Mesendoderm (in vitro differentiated cells): Measurements from ENCODE around the gene MAP3K9.
A peak's percentile ranks its signal among the peaks of the same experiment; 100 is the strongest.
"Not testable (repeated sequence)": the region's sequence is repeated elsewhere in the genome, so short reads cannot be mapped to it uniquely, and the experiment has no call there.

Source experiments
- DNase-seq: peaks from one replicate; pipeline ENCODE4 v3.0.0; 2013
- H2AK5ac ChIP-seq: 2 replicates; pipeline ENCODE4 v1.6.1; 2013; ENCODE audit warnings: low read length, inconsistent platforms
- H2BK120ac ChIP-seq: 2 replicates; pipeline ENCODE4 v1.6.1; 2013; ENCODE audit warnings: low read depth, mild to moderate bottlenecking, low read length, moderate library complexity, mixed read lengths
- H2BK15ac ChIP-seq: replicated peaks from 2 replicates; pipeline ENCODE4 v1.6.1; 2013; ENCODE audit warnings: low read depth, mild to moderate bottlenecking, moderate library complexity
- H2BK5ac ChIP-seq: 2 replicates; pipeline ENCODE4 v1.6.1; 2013; ENCODE audit warnings: low read length, inconsistent platforms
- H3K18ac ChIP-seq: 2 replicates; pipeline ENCODE4 v1.6.1; 2013; ENCODE audit warnings: mild to moderate bottlenecking, low read length, mixed read lengths
- H3K23ac ChIP-seq: one replicate; pipeline ENCODE4 v1.6.1; 2013; ENCODE audit warnings: low read length
- H3K27ac ChIP-seq: 2 replicates; pipeline ENCODE4 v1.5.1; 2013; ENCODE audit warnings: low read depth, mild to moderate bottlenecking, inconsistent platforms, low read length, moderate library complexity
- H3K27me3 ChIP-seq: 2 replicates; pipeline ENCODE4 v1.6.1; 2013; ENCODE audit warnings: low read length, control low read depth, mild to moderate bottlenecking, inconsistent platforms; ENCODE audit not compliant: insufficient read depth, poor library complexity
- H3K36me3 ChIP-seq: 2 replicates; pipeline ENCODE4 v1.6.1; 2013; ENCODE audit warnings: low read length, inconsistent platforms; ENCODE audit not compliant: control insufficient read depth, insufficient read depth
- H3K4ac ChIP-seq: one replicate; pipeline ENCODE4 v1.6.1; 2013; ENCODE audit warnings: low read depth, mild to moderate bottlenecking, low read length, moderate library complexity
- H3K4me1 ChIP-seq: 2 replicates; pipeline ENCODE4 v1.6.1; 2013; ENCODE audit warnings: low read depth, low read length, inconsistent platforms; ENCODE audit not compliant: control insufficient read depth
- H3K4me2 ChIP-seq: 2 replicates; pipeline ENCODE4 v1.6.1; 2013; ENCODE audit warnings: low read length
- H3K4me3 ChIP-seq: 2 replicates; pipeline ENCODE4 v1.5.1; 2013; ENCODE audit warnings: mild to moderate bottlenecking, low read length
- H3K56ac ChIP-seq: one replicate; pipeline ENCODE4 v1.6.1; 2013; ENCODE audit warnings: low read length
- H3K79me1 ChIP-seq: 2 replicates; pipeline ENCODE4 v1.6.1; 2013; ENCODE audit warnings: low read length, inconsistent platforms
- H3K79me2 ChIP-seq: 2 replicates; pipeline ENCODE4 v1.6.1; 2013; ENCODE audit warnings: mild to moderate bottlenecking, low read length; ENCODE audit not compliant: control insufficient read depth, insufficient read depth
- H3K9ac ChIP-seq: 2 replicates; pipeline ENCODE4 v1.6.1; 2013; ENCODE audit warnings: low read length, inconsistent platforms
- H4K5ac ChIP-seq: one replicate; pipeline ENCODE4 v1.6.1; 2013; ENCODE audit warnings: low read length
- H4K8ac ChIP-seq: one replicate; pipeline ENCODE4 v1.6.1; 2013; ENCODE audit warnings: low read depth, mild to moderate bottlenecking, control low read depth, low read length, moderate library complexity
- WGBS: extraction: QIAGEN DNeasy Blood & Tissue Kit; methylation state at CpG from one replicate; pipeline ENCODE4 v1.1.7; 2013; ENCODE audit warnings: low lambda C conversion rate, missing lambda C conversion rate; ENCODE audit not compliant: insufficient coverage; ENCODE audit errors: extremely low coverage; 5-methylcytosine and 5-hydroxymethylcytosine counted together

MAP3K9 gene

GRCh38 chr14:70706177-70706576, 103.1 kb downstream of the MAP3K9 start:
- Histone ChIP-seq H3K79me2 (no peaks in the 10 kb centered on the region), H2BK120ac (no peak overlapping the region), H3K18ac (no peak overlapping the region), H4K5ac (no peak overlapping the region), H3K79me1 (no peaks in the 10 kb centered on the region), H3K4me2 (no peak overlapping the region), H3K56ac (no peak overlapping the region), H4K8ac (no peak overlapping the region), H3K9ac (no peak overlapping the region), H2BK5ac (no peak overlapping the region), H2AK5ac (no peak overlapping the region), H3K4me3 (no peak overlapping the region), H3K23ac (no peak overlapping the region), H3K4ac (no peak overlapping the region), H3K27ac (no peak overlapping the region), H3K27me3 (no peaks in the 10 kb centered on the region), H2BK15ac (no peak overlapping the region), H3K36me3 (no peaks in the 10 kb centered on the region), H3K4me1 (peaks cover 14% of the 10 kb centered on the region)
- peak; percentile 10 for DNase-seq

GRCh38 chr14:70704960-70705359, 104.4 kb downstream of the MAP3K9 start:
- Histone ChIP-seq H2BK15ac (no peak overlapping the region), H3K27me3 (no peaks in the 10 kb centered on the region), H4K8ac (no peak overlapping the region), H3K36me3 (no peaks in the 10 kb centered on the region), H3K27ac (no peak overlapping the region), H4K5ac (no peak overlapping the region), H3K4me3 (no peak overlapping the region), H3K56ac (no peak overlapping the region), H3K4ac (no peak overlapping the region), H3K79me2 (no peaks in the 10 kb centered on the region), H3K23ac (no peak overlapping the region), H2AK5ac (no peak overlapping the region), H3K4me2 (no peak overlapping the region), H3K9ac (no peak overlapping the region), H3K79me1 (no peaks in the 10 kb centered on the region), H3K4me1 (peaks cover 11% of the 10 kb centered on the region), H2BK5ac (no peak overlapping the region), H3K18ac (no peak overlapping the region), H2BK120ac (no peak overlapping the region)
- no CpG with 5 or more reads among the region's 1 CpG for WGBS
- no peak for DNase-seq

- not testable (repeated sequence) for H4K8ac ChIP-seq, H3K27ac ChIP-seq, H2BK120ac ChIP-seq, H3K79me2 ChIP-seq, H3K36me3 ChIP-seq, H3K9ac ChIP-seq, H3K56ac ChIP-seq, H3K4ac ChIP-seq, H3K18ac ChIP-seq, H3K4me1 ChIP-seq, DNase-seq, H2AK5ac ChIP-seq, H2BK5ac ChIP-seq, H2BK15ac ChIP-seq, H4K5ac ChIP-seq, H3K27me3 ChIP-seq, H3K23ac ChIP-seq, H3K4me2 ChIP-seq, H3K79me1 ChIP-seq, H3K4me3 ChIP-seq
- no CpG with 5 or more reads among the region's 1 CpG for WGBS
These were observed 105.6 kb downstream of the MAP3K9 start for GRCh38 chr14:70703621-70704168.

GRCh38 chr14:70702161-70702560, 107.2 kb downstream of the MAP3K9 start:
- Histone ChIP-seq H2BK5ac (no peak overlapping the region), H3K23ac (no peak overlapping the region), H3K4me1 (peaks cover 2% of the 10 kb centered on the region), H2AK5ac (no peak overlapping the region), H3K4ac (no peak overlapping the region), H3K36me3 (no peaks in the 10 kb centered on the region), H3K4me2 (no peak overlapping the region), H4K5ac (no peak overlapping the region), H3K18ac (no peak overlapping the region), H3K9ac (no peak overlapping the region), H3K79me2 (no peaks in the 10 kb centered on the region), H3K79me1 (no peaks in the 10 kb centered on the region), H3K56ac (no peak overlapping the region), H3K27ac (no peak overlapping the region), H3K4me3 (no peak overlapping the region), H2BK120ac (no peak overlapping the region), H3K27me3 (no peaks in the 10 kb centered on the region), H4K8ac (no peak overlapping the region), H2BK15ac (no peak overlapping the region)
- DNase-seq: no peak
- WGBS: no CpG with 5 or more reads among the region's 3 CpGs

GRCh38 chr14:70701610-70702009, 107.7 kb downstream of the MAP3K9 start:
- no peak for DNase-seq
- H3K4me3 ChIP-seq: no peak overlapping the region
- H3K56ac ChIP-seq: no peak overlapping the region
- H4K5ac ChIP-seq: no peak overlapping the region
- no peak overlapping the region for H2BK120ac ChIP-seq
- H3K4ac ChIP-seq: no peak overlapping the region
- no peak overlapping the region for H2BK15ac ChIP-seq
- no peak overlapping the region for H2AK5ac ChIP-seq
- no peaks in the 10 kb centered on the region for H3K36me3 ChIP-seq
- no peak overlapping the region for H3K18ac ChIP-seq
- H3K27me3 ChIP-seq: no peaks in the 10 kb centered on the region
- H2BK5ac ChIP-seq: no peak overlapping the region
- no peak overlapping the region for H3K9ac ChIP-seq
- no peak overlapping the region for H3K4me2 ChIP-seq
- H3K79me1 ChIP-seq: no peaks in the 10 kb centered on the region
- no peak overlapping the region for H3K23ac ChIP-seq
- H3K79me2 ChIP-seq: no peaks in the 10 kb centered on the region
- H3K4me1 ChIP-seq: peaks cover 2% of the 10 kb centered on the region
- H4K8ac ChIP-seq: no peak overlapping the region
- no peak overlapping the region for H3K27ac ChIP-seq

- H2AK5ac ChIP-seq: no peak overlapping the region
- no peak overlapping the region for H4K5ac ChIP-seq
- no peak overlapping the region for H3K4me3 ChIP-seq
- no peak overlapping the region for H3K9ac ChIP-seq
- H3K79me2 ChIP-seq: no peaks in the 10 kb centered on the region
- no peak for DNase-seq
- no CpG with 5 or more reads among the region's 4 CpGs for WGBS
- no peak overlapping the region for H3K4me2 ChIP-seq
- no peaks in the 10 kb centered on the region for H3K4me1 ChIP-seq
- H2BK15ac ChIP-seq: no peak overlapping the region
- no peak overlapping the region for H3K18ac ChIP-seq
- no peaks in the 10 kb centered on the region for H3K27me3 ChIP-seq
- H3K27ac ChIP-seq: no peak overlapping the region
- no peaks in the 10 kb centered on the region for H3K36me3 ChIP-seq
- H3K56ac ChIP-seq: no peak overlapping the region
- no peak overlapping the region for H3K23ac ChIP-seq
- no peak overlapping the region for H2BK5ac ChIP-seq
- no peaks in the 10 kb centered on the region for H3K79me1 ChIP-seq
- H4K8ac ChIP-seq: no peak overlapping the region
- no peak overlapping the region for H2BK120ac ChIP-seq
- no peak overlapping the region for H3K4ac ChIP-seq
These were observed 108.2 kb downstream of the MAP3K9 start for GRCh38 chr14:70700955-70701585.
